Mesenchymal stem cell (in vitro differentiated cells and primary cell): ENCODE data around the gene KIF4B.

ENCODE experiments used
- DNase-seq: peaks from one replicate; pipeline ENCODE4 v3.0.0-alpha.2; 2013
- H2AFZ ChIP-seq: one replicate; pipeline ENCODE4 v1.6.1; 2013; ENCODE audit warnings: low read depth, mild to moderate bottlenecking, control low read depth, inconsistent platforms, low read length, moderate library complexity
- H2AK5ac ChIP-seq: 2 replicates; pipeline ENCODE4 v1.6.1; 2013; ENCODE audit warnings: low read length, moderate library complexity, mild to moderate bottlenecking, inconsistent platforms; ENCODE audit not compliant: severe bottlenecking
- H2BK120ac ChIP-seq: one replicate; pipeline ENCODE4 v1.6.1; 2013; ENCODE audit warnings: low read depth, mild to moderate bottlenecking, inconsistent platforms, low read length, moderate library complexity
- H2BK12ac ChIP-seq, 2 experiments: one replicate each; pipeline ENCODE4 v1.6.1; 2013; ENCODE audit warnings: inconsistent platforms in 2 of 2, low read length in 2 of 2, mild to moderate bottlenecking in 2 of 2, moderate library complexity in 2 of 2, control low read depth in 1 of 2
- H2BK15ac ChIP-seq: one replicate; pipeline ENCODE4 v1.6.1; 2013; ENCODE audit warnings: mild to moderate bottlenecking, low read depth, inconsistent platforms; ENCODE audit not compliant: poor library complexity, severe bottlenecking
- H2BK5ac ChIP-seq: 2 replicates; pipeline ENCODE4 v1.6.1; 2013; ENCODE audit warnings: low read depth, mild to moderate bottlenecking, low read length, control low read depth, inconsistent platforms; ENCODE audit not compliant: poor library complexity, severe bottlenecking
- H3K14ac ChIP-seq, 2 experiments: one replicate each; pipeline ENCODE4 v1.6.1; 2013; ENCODE audit warnings: inconsistent platforms in 2 of 2, low read length in 2 of 2, control low read depth in 1 of 2, mild to moderate bottlenecking in 1 of 2, moderate library complexity in 1 of 2
- H3K18ac ChIP-seq, 2 experiments: one replicate each; pipeline ENCODE4 v1.6.1; 2013; ENCODE audit warnings: inconsistent platforms in 2 of 2, low read length in 2 of 2, control low read depth in 1 of 2, low read depth in 1 of 2, mild to moderate bottlenecking in 1 of 2
- H3K23ac ChIP-seq, 2 experiments: one replicate each; pipeline ENCODE4 v1.6.1; 2013; ENCODE audit warnings: inconsistent platforms in 2 of 2, low read length in 2 of 2, mild to moderate bottlenecking in 2 of 2, moderate library complexity in 2 of 2, control low read depth in 1 of 2
- H3K27ac ChIP-seq: 2 replicates; pipeline ENCODE4 v1.5.1; 2013; ENCODE audit warnings: mild to moderate bottlenecking, moderate library complexity, low read length, control low read depth, inconsistent platforms; ENCODE audit not compliant: poor library complexity, severe bottlenecking
- H3K27me3 ChIP-seq, 2 experiments: 2 replicates each; pipeline versions ENCODE4 v1.6.1 to v1.7.0; 2013; ENCODE audit warnings: low read length in 2 of 2, mild to moderate bottlenecking in 2 of 2, moderate library complexity in 2 of 2, control low read depth in 1 of 2, inconsistent platforms in 1 of 2; ENCODE audit not compliant: control insufficient read depth in 1 of 2, insufficient read depth in 1 of 2
- H3K36me3 ChIP-seq, 2 experiments: 2 replicates each; pipeline versions ENCODE4 v1.6.1 to v1.7.0; 2013; ENCODE audit warnings: low read length in 2 of 2, control low read depth in 1 of 2, inconsistent platforms in 1 of 2, low read depth in 1 of 2, mild to moderate bottlenecking in 1 of 2; ENCODE audit not compliant: insufficient read depth in 2 of 2, control insufficient read depth in 1 of 2
- H3K4ac ChIP-seq, 2 experiments: one replicate each; pipeline ENCODE4 v1.6.1; 2013; ENCODE audit warnings: inconsistent platforms in 2 of 2, low read length in 2 of 2, mild to moderate bottlenecking in 2 of 2, moderate library complexity in 2 of 2, control low read depth in 1 of 2, low read depth in 1 of 2
- H3K4me1 ChIP-seq: 2 replicates; pipeline ENCODE4 v1.6.1; 2013; ENCODE audit warnings: low read depth, low read length, control low read depth; ENCODE audit not compliant: control insufficient read depth, insufficient read depth
- H3K4me2 ChIP-seq: 2 replicates; pipeline ENCODE4 v1.6.1; 2013; ENCODE audit warnings: low read length, mild to moderate bottlenecking, inconsistent platforms; ENCODE audit not compliant: poor library complexity, severe bottlenecking
- H3K4me3 ChIP-seq, 2 experiments: 2 replicates each; pipeline versions ENCODE4 v1.5.1 to v1.7.0; 2013; ENCODE audit warnings: low read length in 2 of 2, mild to moderate bottlenecking in 2 of 2, control low read depth in 1 of 2, low read depth in 1 of 2; ENCODE audit not compliant: insufficient read depth in 1 of 2
- H3K79me1 ChIP-seq: replicated peaks from 2 replicates; pipeline ENCODE4 v1.6.1; 2013; ENCODE audit warnings: mild to moderate bottlenecking, control low read depth, low read length, inconsistent platforms; ENCODE audit not compliant: poor library complexity, severe bottlenecking
- H3K9ac ChIP-seq: 2 replicates; pipeline ENCODE4 v1.7.0; 2013; ENCODE audit warnings: mild to moderate bottlenecking, low read length, moderate library complexity
- H3K9me3 ChIP-seq: 2 replicates; pipeline ENCODE4 v1.7.0; 2013; ENCODE audit warnings: mild to moderate bottlenecking, low read length; ENCODE audit not compliant: control insufficient read depth
- H4K8ac ChIP-seq: one replicate; pipeline ENCODE4 v1.6.1; 2013; ENCODE audit warnings: inconsistent platforms, mild to moderate bottlenecking, low read length, moderate library complexity
- H4K91ac ChIP-seq: one replicate; pipeline ENCODE4 v1.6.1; 2013; ENCODE audit warnings: mild to moderate bottlenecking, low read length, inconsistent platforms
- WGBS: methylation state at CpG from one replicate; pipeline ENCODE4 v1.1.7; 2013; ENCODE audit warnings: mixed read lengths; 5-methylcytosine and 5-hydroxymethylcytosine counted together

The KIF4B gene

DNA sequence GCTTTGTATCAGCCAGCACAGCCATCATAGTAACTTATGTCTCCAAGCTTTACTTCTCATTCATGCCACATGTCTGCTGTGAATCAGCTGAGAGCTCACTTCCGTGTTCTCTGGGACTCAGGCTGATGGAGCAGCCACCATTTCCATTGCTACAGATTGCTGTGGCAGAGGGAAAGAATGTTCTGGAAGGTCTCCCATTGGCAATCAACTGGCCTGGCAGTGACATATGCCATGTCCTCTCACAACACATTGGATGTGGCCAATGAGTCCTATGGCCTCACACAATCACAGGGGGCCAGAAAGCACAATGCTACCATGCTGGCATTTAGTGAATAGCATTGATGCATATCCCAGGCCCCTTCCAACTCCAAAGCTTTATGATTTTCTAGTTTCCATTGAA, 44.1 kb downstream of the KIF4B start:
- H2AFZ ChIP-seq, result no peak overlapping the region
- H3K27me3 ChIP-seq, result no peaks in the 10 kb centered on the region
- H2BK5ac ChIP-seq, result no peak overlapping the region
- H3K9ac ChIP-seq, result no peak overlapping the region
- no peaks in the 10 kb centered on the region for H3K4me1 ChIP-seq
- no peak for DNase-seq
- H2AK5ac ChIP-seq, result no peak overlapping the region
- H4K91ac ChIP-seq, result no peak overlapping the region
- H3K23ac ChIP-seq, result no peak overlapping the region
- H3K4me2 ChIP-seq, result no peak overlapping the region
- no peak overlapping the region for H2BK12ac ChIP-seq
- no peak overlapping the region for H3K4me3 ChIP-seq
- no peaks in the 10 kb centered on the region for H3K79me1 ChIP-seq
- H4K8ac ChIP-seq, result no peak overlapping the region
- no peak overlapping the region for H2BK120ac ChIP-seq
- H3K18ac ChIP-seq, result no peak overlapping the region
- H2BK15ac ChIP-seq, result no peak overlapping the region
- no peak overlapping the region for H3K4ac ChIP-seq
- H3K36me3 ChIP-seq, result no peaks in the 10 kb centered on the region
- no peaks in the 10 kb centered on the region for H3K9me3 ChIP-seq
- H3K14ac ChIP-seq, result no peak overlapping the region
- 76% methylated on average over 1 of the region's 1 CpG for WGBS
- H3K27ac ChIP-seq, result no peak overlapping the region

DNA sequence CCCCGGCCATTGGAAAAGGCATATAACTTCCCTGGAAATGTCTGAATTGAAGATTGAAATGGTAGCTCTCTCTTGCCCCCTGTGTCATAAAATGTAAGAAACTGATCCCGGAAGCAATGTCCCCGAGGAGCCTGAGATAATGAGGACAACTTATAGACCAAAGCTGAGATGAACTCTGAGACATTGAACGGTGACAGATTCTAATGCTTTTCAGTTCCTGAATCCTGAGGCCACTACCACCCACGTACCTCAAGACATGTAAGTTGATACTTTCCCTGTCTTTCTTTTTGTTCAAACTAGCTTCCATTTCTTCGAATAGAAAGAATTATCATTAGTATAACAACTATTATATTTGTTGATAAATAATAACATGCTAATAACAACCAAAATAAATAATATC, 51.0 kb downstream of the KIF4B start:
- DNase-seq, result no peak
- Histone ChIP-seq H2BK120ac (no peak overlapping the region), H3K27ac (no peak overlapping the region), H3K9me3 (no peaks in the 10 kb centered on the region), H3K9ac (no peak overlapping the region), H3K23ac (no peak overlapping the region), H2BK5ac (no peak overlapping the region), H3K4me1 (no peaks in the 10 kb centered on the region), H3K4ac (no peak overlapping the region), H4K8ac (no peak overlapping the region), H3K14ac (no peak overlapping the region), H3K36me3 (no peaks in the 10 kb centered on the region), H4K91ac (no peak overlapping the region), H3K27me3 (no peaks in the 10 kb centered on the region), H3K79me1 (no peaks in the 10 kb centered on the region), H2AFZ (no peak overlapping the region), H3K4me2 (no peak overlapping the region), H3K4me3 (no peak overlapping the region), H2BK12ac (no peak overlapping the region), H3K18ac (no peak overlapping the region), H2AK5ac (no peak overlapping the region), H2BK15ac (no peak overlapping the region)
- WGBS, result 70% methylated on average over 5 of the region's 6 CpGs

DNA sequence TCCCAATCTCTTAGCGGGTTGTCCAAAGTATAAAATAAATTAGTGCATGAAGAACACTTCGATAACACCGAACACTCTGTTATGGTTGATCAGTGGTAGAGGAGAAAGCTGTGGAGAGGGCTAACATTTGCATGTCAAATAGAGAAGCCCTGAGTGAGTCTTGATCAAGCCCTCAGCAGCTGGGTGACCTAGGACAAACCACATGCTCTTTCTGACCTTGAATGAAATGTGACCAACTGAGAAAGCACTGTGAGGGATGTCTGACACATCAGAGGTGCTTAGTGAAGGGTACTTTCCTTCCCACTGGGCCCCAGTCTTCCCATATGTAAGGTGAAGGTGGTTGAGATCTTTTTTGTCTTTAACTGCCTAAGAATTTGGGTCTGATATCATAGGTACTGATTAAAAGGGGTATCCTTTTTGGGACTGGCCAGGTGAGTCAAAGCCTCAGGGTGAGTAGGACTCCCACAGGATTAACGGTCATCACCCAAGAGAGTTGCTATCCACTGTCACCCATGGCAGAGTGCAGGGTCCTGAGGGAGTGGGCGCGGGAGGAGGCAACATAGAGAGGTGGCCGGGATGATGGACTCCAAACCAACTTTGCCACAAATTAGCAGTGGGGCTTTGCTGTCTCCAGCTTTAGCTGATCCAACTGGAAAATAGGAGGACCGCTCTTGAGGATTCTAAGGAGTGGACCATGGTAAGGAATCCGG, 53.5 kb downstream of the KIF4B start:
- Histone ChIP-seq H2BK120ac (no peak overlapping the region), H3K4ac (no peak overlapping the region), H3K14ac (no peak overlapping the region), H4K91ac (no peak overlapping the region), H2AK5ac (no peak overlapping the region), H2BK15ac (no peak overlapping the region), H3K18ac (no peak overlapping the region), H2BK12ac (no peak overlapping the region), H3K9me3 (no peaks in the 10 kb centered on the region), H3K36me3 (no peaks in the 10 kb centered on the region), H3K27me3 (no peaks in the 10 kb centered on the region), H2BK5ac (no peak overlapping the region), H3K9ac (no peak overlapping the region), H3K4me2 (no peak overlapping the region), H3K27ac (no peak overlapping the region), H3K79me1 (no peaks in the 10 kb centered on the region), H2AFZ (no peak overlapping the region), H4K8ac (no peak overlapping the region), H3K4me3 (no peak overlapping the region), H3K23ac (no peak overlapping the region), H3K4me1 (no peaks in the 10 kb centered on the region)
- DNase-seq, result no peak
- WGBS, result 95% methylated on average over 9 of the region's 9 CpGs
